Astrocyte (in vitro differentiated cells and primary cell): ENCODE measurements around the gene FAM171A2.

Experiments used
- CTCF ChIP-seq: IDR thresholded peaks from 2 replicates; pipeline ENCODE4 v1.5.1; 2011; ENCODE audit warnings: low read depth, mild to moderate bottlenecking, inconsistent platforms, low read length, moderate library complexity; ENCODE audit not compliant: insufficient read depth
- EZH2 ChIP-seq: IDR thresholded peaks from 2 replicates; pipeline ENCODE4 v1.6.1; 2012; ENCODE audit warnings: mild to moderate bottlenecking, low read length, inconsistent platforms; ENCODE audit not compliant: insufficient read depth

- no peak for TF ChIP-seq EZH2
- no peak for TF ChIP-seq CTCF
Observed at GRCh38 chr17:44334727-44335126, 28.9 kb downstream of the FAM171A2 start.
